ENCODE measurements around the gene RRAS. TPM values are rescaled to one million over a fixed set of nuclear protein-coding genes. Genes with fewer than 3 reads are reported as not detected.

RRAS gene
- 28.9 and 43.3 TPM in 2 replicates for total RNA-seq (2014; rRNA removed; shearing (Covaris generic))

DNA sequence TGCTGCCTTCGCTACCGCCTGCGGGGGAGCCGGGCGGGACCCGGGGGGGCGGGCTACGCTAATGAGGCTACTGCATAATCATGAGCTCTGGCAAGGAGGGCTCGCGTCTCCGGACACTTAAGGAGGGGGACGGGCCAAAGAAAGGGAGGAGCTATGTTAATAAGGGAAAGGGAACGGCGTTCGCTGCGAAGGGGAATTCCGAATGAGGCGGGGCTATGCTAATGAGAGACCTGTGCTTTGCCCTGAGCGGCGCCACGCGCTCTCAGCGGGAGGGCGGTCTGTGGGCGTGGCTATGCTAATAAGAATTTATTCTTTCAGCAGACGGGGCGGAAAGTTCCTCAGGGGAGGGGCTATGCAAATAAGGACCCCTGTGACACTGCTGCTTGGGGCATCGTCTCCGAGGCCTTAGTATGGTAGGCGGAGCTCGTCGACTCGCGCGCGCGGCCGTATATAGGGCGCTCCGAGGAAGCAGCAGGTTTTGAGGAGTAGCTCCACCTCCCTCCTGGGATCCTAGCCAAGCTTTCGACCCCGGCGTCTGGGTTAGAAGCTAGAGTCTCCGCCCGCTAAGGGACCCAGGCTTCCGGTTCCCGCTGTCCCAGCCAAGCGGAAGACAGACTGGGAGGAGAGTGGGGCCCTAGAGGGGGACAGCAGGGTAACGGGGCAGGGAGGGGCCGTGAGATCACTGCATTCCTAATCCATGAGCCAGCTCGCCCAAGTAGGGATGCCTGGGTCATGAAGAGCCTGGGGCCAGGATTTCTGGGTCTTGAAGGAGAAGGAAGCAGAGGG lies at the start of gene RRAS:
TSS of gene RRAS (minus strand) at position 31 of the 786 bp plus-strand sequence. CDS start 45 bp downstream, outside the sequence.
- DNase-seq (ENCODE audit: low read depth), result peak; percentile 100

- DNase-seq (ENCODE audit: low read depth), result peak; percentile 31
Observed at GRCh38 chr19:49689133-49690078, 49.5 kb upstream of the RRAS start, which contains the start of gene ADM5. TSS of gene ADM5 (plus strand) at chr19:49689594. CDS start at chr19:49689838, 244 bp downstream.

- DNase-seq (ENCODE audit: low read depth), result no peak
Observed at GRCh38 chr19:49688531-49689132, 48.7 kb upstream of the RRAS start.

GRCh38 chr19:49687566-49688316 lies 47.8 kb upstream of the RRAS start:
- DNase-seq (ENCODE audit: low read depth), result peak; percentile 55

- DNase-seq (ENCODE audit: low read depth), result no peak
Observed at GRCh38 chr19:49687150-49687549, 47.2 kb upstream of the RRAS start.

GRCh38 chr19:49686503-49687088 lies 46.7 kb upstream of the RRAS start:
- DNase-seq (ENCODE audit: low read depth), result no peak

- no peak for DNase-seq (ENCODE audit: low read depth)
Observed at GRCh38 chr19:49685845-49686332, 45.9 kb upstream of the RRAS start.

DNA sequence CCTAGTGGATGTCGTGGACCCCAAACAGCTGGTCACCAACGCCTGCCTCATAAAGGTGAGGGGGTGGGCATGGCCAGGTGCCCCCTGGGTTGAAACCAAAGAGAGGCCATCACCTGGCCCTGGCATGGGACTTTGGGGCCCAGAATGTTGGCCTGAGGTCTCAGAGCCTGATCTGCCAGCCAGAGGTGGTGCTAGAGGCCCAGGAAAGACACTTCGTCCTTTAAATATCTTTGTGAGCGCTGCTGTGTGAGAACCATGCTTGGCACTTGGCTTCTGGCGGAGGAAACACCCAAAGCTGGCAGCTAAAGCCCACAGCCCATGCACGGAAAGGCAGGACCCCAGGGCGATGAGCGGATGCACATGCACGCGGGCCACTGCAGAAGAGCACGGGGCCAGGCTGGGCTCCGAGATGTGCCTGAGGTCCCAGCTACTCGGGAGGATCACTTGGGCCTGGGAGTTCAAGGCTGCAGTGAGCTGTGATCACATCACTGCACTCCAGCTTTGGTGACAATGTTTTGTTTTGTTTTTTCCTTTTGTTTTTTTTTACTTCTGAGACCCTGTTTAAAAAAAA lies 45.1 kb upstream of the RRAS start:
- DNase-seq (ENCODE audit: low read depth), result peak; percentile 22

- DNase-seq (ENCODE audit: low read depth), result no peak
Observed at GRCh38 chr19:49684251-49684982, 44.5 kb upstream of the RRAS start.

- DNase-seq (ENCODE audit: low read depth), result no peak
Observed at GRCh38 chr19:49683814-49684250, 43.9 kb upstream of the RRAS start.

DNA sequence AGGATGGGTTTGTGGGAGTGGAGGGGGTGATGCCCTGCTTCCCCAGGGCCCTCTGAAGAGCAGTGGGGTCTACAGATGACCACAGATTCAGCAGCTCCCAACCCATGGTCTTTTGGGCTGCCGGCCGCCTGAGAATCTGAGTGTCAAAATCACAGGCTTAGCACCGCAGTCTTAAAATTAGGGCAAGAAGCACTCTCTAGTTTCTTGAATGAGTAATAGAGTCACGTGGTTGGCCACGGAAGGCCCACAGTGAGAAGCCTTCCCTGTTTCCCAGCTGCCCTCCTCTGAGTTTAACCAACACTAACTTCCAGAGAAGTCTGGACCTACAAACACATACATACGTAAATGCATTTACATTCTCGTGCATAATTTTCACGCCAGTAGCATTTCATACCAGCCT lies 42.3 kb upstream of the RRAS start:
- no peak for DNase-seq (ENCODE audit: low read depth)

GRCh38 chr19:49681830-49682229 lies 41.9 kb upstream of the RRAS start:
- no peak for DNase-seq (ENCODE audit: low read depth)

GRCh38 chr19:49680421-49681351 lies 40.7 kb upstream of the RRAS start:
- DNase-seq (ENCODE audit: low read depth), result peak; percentile 75

GRCh38 chr19:49679771-49680413 lies 39.9 kb upstream of the RRAS start:
- no peak for DNase-seq (ENCODE audit: low read depth)

- DNase-seq (ENCODE audit: low read depth), result peak; percentile 30
Observed at GRCh38 chr19:49678985-49679770, 39.2 kb upstream of the RRAS start.

GRCh38 chr19:49677901-49678674 lies 38.1 kb upstream of the RRAS start:
- peak; percentile 60 for DNase-seq (ENCODE audit: low read depth)

All from M059J (cell line).